ENCODE results near the gene NFIL3. TPM values are rescaled to one million over a fixed set of nuclear protein-coding genes. Genes with fewer than 3 reads are reported as not detected.

NFIL3 gene
- total RNA-seq, 8 experiments from 2014 or later, result 15.3 to 51.3 (median 32.4) TPM

DNA sequence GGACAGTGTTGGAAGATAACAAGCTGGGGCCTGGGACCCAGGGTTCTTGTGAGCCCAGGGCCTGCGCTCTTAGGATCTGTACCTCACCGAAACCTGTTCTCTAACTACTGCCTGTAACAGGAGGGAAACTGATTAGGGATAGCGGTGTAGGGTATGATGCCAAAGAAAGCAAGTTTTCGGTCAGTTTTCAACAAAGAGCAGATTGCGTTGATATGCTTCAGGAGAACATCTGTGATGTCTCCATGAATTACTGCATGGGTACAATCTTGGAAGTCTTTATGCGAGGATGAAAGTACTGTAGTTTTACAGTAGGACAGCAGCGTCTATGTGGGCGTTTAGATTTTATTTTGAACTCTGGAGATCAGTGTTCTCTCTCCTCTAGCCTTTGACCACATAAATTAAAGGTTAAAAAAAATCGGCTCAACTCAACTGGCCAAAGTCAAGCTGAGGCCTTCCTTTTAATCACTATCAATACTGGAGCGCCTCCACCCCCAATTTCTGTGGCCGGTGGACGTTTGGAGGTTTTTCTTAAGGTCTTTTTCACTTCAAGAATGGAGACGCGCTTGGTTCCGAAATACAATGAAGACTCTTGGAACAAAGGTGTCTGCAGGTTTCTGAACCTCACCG is 3.0 kb downstream of the NFIL3 start:
- in situ Hi-C loops (cut with MboI; ENCODE audit: low pct_unique_long_range_greater_than_20kb in 2 of 9, low sequenced_read_pairs in 9 of 9, unreplicated experiment in 9 of 9), result loop anchor here in 1 of 9 experiments (25.0 kb wide), 3 partner anchors 108 to 358 kb away; no protein-coding TSS in a partner anchor
- no peak for ATAC-seq (replicated peaks in 6 of 8)
- peak overlapping the region; percentile 75 to 97 for H3K27ac ChIP-seq
- WGBS, 10 experiments, result 20 to 76% (median 51%) methylated on average over 3 to 13 of the region's 16 CpGs; no CpG with 5 or more reads in 2 of the 10 experiments
- peaks cover 28 to 39% of the 10 kb centered on the region in 2 donors for H3K4me1 ChIP-seq (replicated peaks in 1 of 2)
- peak overlapping the region; percentile 59 to 92 (median 89) for H3K4me3 ChIP-seq

GRCh38 chr9:91419222-91420191 is 4.1 kb downstream of the NFIL3 start:
- in situ Hi-C loops (cut with MboI; ENCODE audit: low pct_unique_long_range_greater_than_20kb in 2 of 9, low sequenced_read_pairs in 9 of 9, unreplicated experiment in 9 of 9), result loop anchor here in 1 of 9 experiments (25.0 kb wide), 3 partner anchors 107 to 357 kb away; no protein-coding TSS in a partner anchor
- Histone ChIP-seq H3K27ac (peak overlapping the region; percentile 54 to 97), H3K4me3 (peak overlapping the region in 4 of 5 donors; percentile 4 to 92 (median 78)), H3K4me1 (replicated peaks in 1 of 2) (peaks cover 28 to 39% of the 10 kb centered on the region in 2 donors)
- WGBS, 10 experiments, result 13 to 80% (median 55%) methylated on average over 2 to 9 of the region's 10 CpGs
- ATAC-seq (replicated peaks in 6 of 8), result peak in 3 of 8 experiments; percentile 8 to 10 (median 8)

- ATAC-seq (replicated peaks in 6 of 8), result no peak
- Histone ChIP-seq H3K4me1 (replicated peaks in 1 of 2) (peaks cover 28 to 39% of the 10 kb centered on the region in 2 donors), H3K4me3 (peak overlapping the region in 1 of 5 donors; percentile 66), H3K27ac (peak overlapping the region in 1 of 2 donors; percentile 97)
- in situ Hi-C loops (cut with MboI; ENCODE audit: low pct_unique_long_range_greater_than_20kb in 2 of 9, low sequenced_read_pairs in 9 of 9, unreplicated experiment in 9 of 9), result loop anchor here in 1 of 9 experiments (25.0 kb wide), 3 partner anchors 106 to 356 kb away; no protein-coding TSS in a partner anchor
Measured at GRCh38 chr9:91418215-91418610, 5.4 kb downstream of the NFIL3 start.

DNA sequence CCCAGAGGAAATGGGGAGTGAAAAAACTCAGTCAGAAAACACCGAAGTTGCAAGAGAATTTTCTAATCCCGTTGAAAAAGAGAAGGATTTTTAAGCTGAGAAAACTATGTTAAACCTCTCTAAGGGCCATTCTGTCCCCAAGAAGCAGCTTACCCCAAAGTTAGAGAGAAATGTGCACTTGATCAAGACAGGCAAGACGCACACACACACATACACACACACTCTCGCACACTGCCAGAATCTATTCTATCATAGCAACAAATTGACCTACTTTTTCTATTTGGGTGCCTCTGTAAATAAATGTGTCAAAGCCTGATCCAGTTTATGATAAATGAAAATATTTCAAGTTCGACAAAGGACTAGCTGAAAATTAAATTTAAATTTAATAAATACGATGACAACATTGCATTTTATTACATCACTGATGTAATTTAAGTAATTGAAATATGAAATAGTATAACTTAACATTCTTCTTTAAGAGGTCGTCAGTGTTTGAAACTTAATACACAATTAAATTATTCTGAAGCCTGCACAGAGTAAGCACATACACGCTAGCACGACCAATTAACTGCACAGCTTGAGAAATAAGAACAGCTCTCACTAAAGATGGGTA is 5.9 kb downstream of the NFIL3 start:
- WGBS, 10 experiments, result 36 to 100% (median 81%) methylated on average over 2 to 9 of the region's 9 CpGs
- peak overlapping the region in 1 of 2 donors; percentile 97 for H3K27ac ChIP-seq
- in situ Hi-C loops (cut with MboI; ENCODE audit: low pct_unique_long_range_greater_than_20kb in 2 of 9, low sequenced_read_pairs in 9 of 9, unreplicated experiment in 9 of 9), result loop anchor here in 1 of 9 experiments (25.0 kb wide), 3 partner anchors 105 to 355 kb away; no protein-coding TSS in a partner anchor
- peak overlapping the region in 1 of 5 donors; percentile 66 for H3K4me3 ChIP-seq
- no peak for ATAC-seq (replicated peaks in 6 of 8)
- H3K4me1 ChIP-seq (replicated peaks in 1 of 2), result peaks cover 28 to 39% of the 10 kb centered on the region in 2 donors

GRCh38 chr9:91416096-91416712 is 7.4 kb downstream of the NFIL3 start:
- H3K4me1 ChIP-seq (replicated peaks in 1 of 2), result peaks cover 28 to 39% of the 10 kb centered on the region in 2 donors
- in situ Hi-C loops (cut with MboI; ENCODE audit: low pct_unique_long_range_greater_than_20kb in 2 of 9, low sequenced_read_pairs in 9 of 9, unreplicated experiment in 9 of 9), result loop anchor here in 1 of 9 experiments (25.0 kb wide), 3 partner anchors 104 to 354 kb away; no protein-coding TSS in a partner anchor
- no peak overlapping the region for H3K27ac ChIP-seq
- no peak overlapping the region for H3K4me3 ChIP-seq
- WGBS, 10 experiments, result 43 to 84% (median 55%) methylated on average over 1 to 4 of the region's 4 CpGs
- no peak for ATAC-seq (replicated peaks in 6 of 8)

- no peak overlapping the region for H3K27ac ChIP-seq
- H3K4me1 ChIP-seq (replicated peaks in 1 of 2), result peaks cover 26 to 36% of the 10 kb centered on the region in 2 donors
- no peak for ATAC-seq (replicated peaks in 6 of 8)
- in situ Hi-C loops (cut with MboI; ENCODE audit: low pct_unique_long_range_greater_than_20kb in 2 of 9, low sequenced_read_pairs in 9 of 9, unreplicated experiment in 9 of 9), result loop anchor here in 1 of 9 experiments (25.0 kb wide), 3 partner anchors 103 to 353 kb away; no protein-coding TSS in a partner anchor
- H3K4me3 ChIP-seq, result no peak overlapping the region
- 88 to 100% (median 98%) methylated on average over 1 to 3 of the region's 3 CpGs; no CpG with 5 or more reads in 2 of the 10 experiments for WGBS, 10 experiments
Measured at GRCh38 chr9:91415290-91415689, 8.3 kb downstream of the NFIL3 start.

- no peak overlapping the region for H3K27ac ChIP-seq
- H3K4me1 ChIP-seq (replicated peaks in 1 of 2), result peaks cover 13 to 16% of the 10 kb centered on the region in 2 donors
- H3K4me3 ChIP-seq, result no peak overlapping the region
- no peak for ATAC-seq (replicated peaks in 6 of 8)
- WGBS, 10 experiments, result 78 to 100% (median 100%) methylated on average over 1 to 2 of the region's 2 CpGs; no CpG with 5 or more reads in 1 of the 10 experiments
- in situ Hi-C loops (cut with MboI; ENCODE audit: low pct_unique_long_range_greater_than_20kb in 2 of 9, low sequenced_read_pairs in 9 of 9, unreplicated experiment in 9 of 9), result loop anchor here in 1 of 9 experiments (25.0 kb wide), 3 partner anchors 101 to 351 kb away; no protein-coding TSS in a partner anchor
Measured at GRCh38 chr9:91412941-91413340, 10.7 kb downstream of the NFIL3 start.

DNA sequence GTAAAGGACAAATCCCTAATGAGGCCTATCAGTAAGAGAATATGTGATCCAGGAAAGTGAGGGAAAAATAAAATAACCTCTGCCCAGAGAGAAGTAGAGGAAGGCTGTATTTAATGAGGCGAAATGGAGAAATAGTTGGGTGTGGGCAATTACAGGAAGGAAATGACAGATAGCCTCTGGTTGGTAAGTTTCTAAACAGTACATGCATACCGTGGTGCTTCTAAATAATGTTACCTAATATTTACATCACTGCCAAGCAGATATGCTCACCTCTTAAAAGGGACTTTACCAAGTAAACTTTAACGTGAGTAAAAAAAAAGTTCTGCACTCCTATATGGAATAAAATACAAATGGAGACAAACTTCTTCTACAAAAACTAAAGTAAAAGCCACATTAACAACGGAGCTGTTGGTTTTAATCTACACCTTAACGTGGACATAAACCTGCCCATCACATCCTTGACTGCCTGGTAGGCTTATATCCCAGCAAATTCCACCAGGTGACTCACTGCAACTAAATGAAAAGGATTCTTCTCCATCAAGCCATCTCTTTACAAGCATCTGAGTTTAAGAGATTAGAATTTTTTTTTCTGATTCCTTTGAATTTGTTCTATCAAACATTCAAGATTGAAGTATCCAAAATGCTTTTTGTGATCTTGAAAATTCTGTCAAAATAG is 12.4 kb downstream of the NFIL3 start:
- Histone ChIP-seq H3K4me3 (no peak overlapping the region), H3K27ac (no peak overlapping the region), H3K4me1 (replicated peaks in 1 of 2) (peaks cover 2% of the 10 kb centered on the region in 2 donors)
- ATAC-seq (replicated peaks in 6 of 8), result peak in 3 of 8 experiments; percentile 45 to 88 (median 68)
- WGBS, 10 experiments, result 29 to 97% (median 85%) methylated on average over 3 to 5 of the region's 5 CpGs; no CpG with 5 or more reads in 1 of the 10 experiments
- in situ Hi-C loops (cut with MboI; ENCODE audit: low pct_unique_long_range_greater_than_20kb in 2 of 9, low sequenced_read_pairs in 9 of 9, unreplicated experiment in 9 of 9), result loop anchor here in 1 of 9 experiments (25.0 kb wide), 3 partner anchors 99 to 349 kb away; no protein-coding TSS in a partner anchor

DNA sequence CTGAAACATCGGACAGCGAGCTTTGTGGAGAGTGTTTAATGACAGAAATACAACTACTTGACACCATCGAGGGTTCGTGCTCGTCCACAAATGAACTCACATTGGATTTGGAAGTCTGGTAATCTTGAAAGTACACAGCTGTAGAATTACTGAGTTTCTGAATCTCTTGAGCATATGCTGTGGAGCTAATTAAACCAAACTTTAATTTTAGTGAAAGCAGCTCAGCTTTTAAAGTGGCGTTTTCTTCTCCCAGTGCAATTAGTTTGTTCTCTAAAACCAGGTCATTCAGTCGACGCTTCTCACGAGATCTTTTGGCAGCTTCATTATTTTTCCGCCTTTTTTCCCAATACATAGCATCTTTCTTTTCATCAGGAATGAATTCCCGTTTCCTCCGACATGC is 13.5 kb downstream of the NFIL3 start:
- WGBS, 10 experiments, result 54 to 100% (median 98%) methylated on average over 3 to 10 of the region's 12 CpGs
- H3K4me1 ChIP-seq (replicated peaks in 1 of 2), result no peaks in the 10 kb centered on the region
- no peak overlapping the region for H3K27ac ChIP-seq
- no peak overlapping the region for H3K4me3 ChIP-seq
- ATAC-seq (replicated peaks in 6 of 8), result no peak
- in situ Hi-C loops (cut with MboI; ENCODE audit: low pct_unique_long_range_greater_than_20kb in 2 of 9, low sequenced_read_pairs in 9 of 9, unreplicated experiment in 9 of 9), result loop anchor here in 1 of 9 experiments (25.0 kb wide), 3 partner anchors 98 to 348 kb away; no protein-coding TSS in a partner anchor

- no peak overlapping the region for H3K4me3 ChIP-seq
- 89 to 100% (median 100%) methylated on average over 1 of the region's 1 CpG for WGBS, 10 experiments
- no peak for ATAC-seq (replicated peaks in 6 of 8)
- H3K4me1 ChIP-seq (replicated peaks in 1 of 2), result no peaks in the 10 kb centered on the region
- no peak overlapping the region for H3K27ac ChIP-seq
- in situ Hi-C loops (cut with MboI; ENCODE audit: low pct_unique_long_range_greater_than_20kb in 2 of 9, low sequenced_read_pairs in 9 of 9, unreplicated experiment in 9 of 9), result loop anchor here in 1 of 9 experiments (25.0 kb wide), 3 partner anchors 96 to 346 kb away; no protein-coding TSS in a partner anchor
Measured at GRCh38 chr9:91408475-91408874, 15.2 kb downstream of the NFIL3 start.

DNA sequence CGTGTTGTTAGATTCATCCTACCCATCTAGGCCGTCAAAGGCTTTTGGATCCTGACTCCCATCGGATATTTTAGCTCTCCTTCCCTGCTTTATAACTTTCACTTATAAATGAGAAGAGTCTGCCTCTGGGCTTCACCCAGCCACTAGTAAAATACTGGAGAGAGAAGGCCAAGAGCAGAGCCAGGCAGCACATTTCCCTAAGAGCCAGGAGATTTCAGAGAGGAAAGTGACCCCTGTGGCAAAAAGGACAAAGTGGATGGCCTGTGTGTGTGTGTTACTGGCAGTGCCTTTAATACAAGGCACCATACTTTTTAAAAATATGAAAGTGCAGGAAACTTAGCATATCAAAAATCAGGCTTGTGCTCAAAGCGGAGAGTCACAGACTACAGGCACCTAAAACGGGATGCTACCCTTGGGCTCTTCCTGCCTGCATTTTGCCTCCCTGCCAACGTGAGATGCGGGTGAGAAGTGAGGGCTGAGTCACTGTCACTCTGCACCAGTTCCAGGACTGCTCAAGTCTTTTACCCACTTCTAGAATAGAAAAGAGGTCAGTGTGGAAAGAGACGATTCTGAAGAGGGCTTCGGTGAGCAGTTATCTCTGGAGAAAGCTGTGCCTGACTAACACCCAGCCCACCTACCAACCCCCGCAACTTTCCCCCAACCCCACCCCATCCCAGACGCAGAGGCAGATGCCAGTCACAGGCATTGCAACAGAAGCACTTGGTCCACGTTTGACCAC is 15.9 kb downstream of the NFIL3 start:
- Histone ChIP-seq H3K4me1 (replicated peaks in 1 of 2) (no peaks in the 10 kb centered on the region), H3K4me3 (no peak overlapping the region), H3K27ac (no peak overlapping the region)
- 49 to 100% (median 94%) methylated on average over 2 to 8 of the region's 12 CpGs; no CpG with 5 or more reads in 2 of the 10 experiments for WGBS, 10 experiments
- in situ Hi-C loops (cut with MboI; ENCODE audit: low pct_unique_long_range_greater_than_20kb in 2 of 9, low sequenced_read_pairs in 9 of 9, unreplicated experiment in 9 of 9), result loop anchor here in 1 of 9 experiments (25.0 kb wide), 3 partner anchors 95 to 345 kb away; no protein-coding TSS in a partner anchor
- peak in 1 of 8 experiments; percentile 8 for ATAC-seq (replicated peaks in 6 of 8)

Data from motor neuron (in vitro differentiated cells).